OCI-LY3 (cell line): ENCODE measurements around the gene PHLDA2.

Source experiments
- H2AFZ ChIP-seq: fragments of 200-600, 300-600 bp; shearing (Covaris generic); 2 replicates; pipeline ENCODE4 v1.6.0; 2014; ENCODE audit warnings: antibody characterized with exemption, low read depth, low read length
- H3K27ac ChIP-seq: fragments of 200-600, 300-600 bp; sonication (generic); 2 replicates; pipeline ENCODE4 v1.5.1; 2014; ENCODE audit warnings: mild to moderate bottlenecking, low read length, moderate library complexity, mixed read lengths
- H3K27me3 ChIP-seq: fragments of 200-600, 300-600 bp; sonication (generic); 2 replicates; pipeline ENCODE4 v1.6.1; 2014; ENCODE audit warnings: low read depth, low read length, mixed read lengths
- H3K36me3 ChIP-seq: fragments of 200-600, 300-600 bp; sonication (generic); replicated peaks from 2 replicates; pipeline ENCODE3; 2014; ENCODE audit warnings: low read depth, low read length, mixed read lengths
- H3K4me1 ChIP-seq: fragments of 300-600, 200-600 bp; sonication (generic); 2 replicates; pipeline ENCODE4 v1.6.1; 2014; ENCODE audit warnings: low read length, mixed read lengths
- H3K4me2 ChIP-seq: fragments of 200-600, 300-600 bp; sonication (generic); 2 replicates; pipeline ENCODE4 v1.6.1; 2014; ENCODE audit warnings: low read length, mixed read lengths
- H3K4me3 ChIP-seq: fragments of 300-600, 200-600 bp; sonication (generic); 2 replicates; pipeline ENCODE4 v1.5.1; 2014; ENCODE audit warnings: antibody characterized with exemption, mild to moderate bottlenecking, low read length, moderate library complexity
- H3K79me2 ChIP-seq: fragments of 300-600, 200-600 bp; shearing (Covaris generic); 2 replicates; pipeline ENCODE4 v1.6.1; 2014; ENCODE audit warnings: mild to moderate bottlenecking, low read length, mixed read lengths
- H3K9ac ChIP-seq: fragments of 300-600, 200-600 bp; shearing (Covaris generic); 2 replicates; pipeline ENCODE4 v1.6.0; 2014; ENCODE audit warnings: mild to moderate bottlenecking, low read length, moderate library complexity
- H3K9me3 ChIP-seq: fragments of 200-600, 300-600 bp; shearing (Covaris generic); 2 replicates; pipeline ENCODE4 v1.6.1; 2014; ENCODE audit warnings: low read length, mixed read lengths; ENCODE audit not compliant: insufficient read depth
- H4K20me1 ChIP-seq: fragments of 200-600, 300-600 bp; sonication (generic); 2 replicates; pipeline ENCODE4 v1.6.1; 2016; ENCODE audit warnings: low read length, mixed read lengths; ENCODE audit not compliant: insufficient read depth
- EZH2phosphoT487 ChIP-seq: fragments of 200-600 bp; shearing (Covaris generic); IDR thresholded peaks from 2 replicates; pipeline ENCODE4 v1.6.1; 2018; ENCODE audit warnings: antibody characterized with exemption, mixed run types, low read depth
- TF ChIP-seq, protein P1 (sequence below): fragments of 200-600, 300-600 bp; sonication (generic); IDR thresholded peaks from 2 replicates; pipeline ENCODE4 v1.5.1; 2014; ENCODE audit warnings: antibody characterized with exemption, low read length, low read depth

Gene PHLDA2

DNA sequence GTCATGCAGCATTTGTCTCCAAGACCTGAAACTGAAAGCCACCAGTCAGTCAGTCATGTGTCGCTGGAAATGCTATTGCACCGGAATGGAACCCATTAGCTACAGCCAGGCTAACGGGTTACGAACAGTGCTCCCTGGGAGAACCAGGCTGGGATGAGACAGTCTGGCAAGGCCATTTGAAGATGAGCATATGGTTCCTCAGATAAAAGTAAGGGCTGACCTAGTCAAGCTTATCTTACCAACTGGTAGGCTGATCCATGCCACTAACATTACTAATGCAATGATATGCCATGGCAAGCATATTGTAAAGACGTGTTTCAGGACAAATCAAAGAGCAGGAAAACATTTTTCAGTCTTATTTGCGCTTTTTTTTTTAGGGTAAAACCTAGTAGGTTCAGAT, 34.5 kb upstream of the PHLDA2 start:
- peaks cover 59% of the 10 kb centered on the region for H4K20me1 ChIP-seq
- H3K27ac ChIP-seq: no peak overlapping the region
- peaks cover 79% of the 10 kb centered on the region for H3K36me3 ChIP-seq
- H3K27me3 ChIP-seq: no peaks in the 10 kb centered on the region
- H3K79me2 ChIP-seq: peaks cover 68% of the 10 kb centered on the region
- H2AFZ ChIP-seq: no peak overlapping the region
- H3K9me3 ChIP-seq: no peaks in the 10 kb centered on the region
- H3K4me2 ChIP-seq: no peak overlapping the region
- TF ChIP-seq, protein P1, sequence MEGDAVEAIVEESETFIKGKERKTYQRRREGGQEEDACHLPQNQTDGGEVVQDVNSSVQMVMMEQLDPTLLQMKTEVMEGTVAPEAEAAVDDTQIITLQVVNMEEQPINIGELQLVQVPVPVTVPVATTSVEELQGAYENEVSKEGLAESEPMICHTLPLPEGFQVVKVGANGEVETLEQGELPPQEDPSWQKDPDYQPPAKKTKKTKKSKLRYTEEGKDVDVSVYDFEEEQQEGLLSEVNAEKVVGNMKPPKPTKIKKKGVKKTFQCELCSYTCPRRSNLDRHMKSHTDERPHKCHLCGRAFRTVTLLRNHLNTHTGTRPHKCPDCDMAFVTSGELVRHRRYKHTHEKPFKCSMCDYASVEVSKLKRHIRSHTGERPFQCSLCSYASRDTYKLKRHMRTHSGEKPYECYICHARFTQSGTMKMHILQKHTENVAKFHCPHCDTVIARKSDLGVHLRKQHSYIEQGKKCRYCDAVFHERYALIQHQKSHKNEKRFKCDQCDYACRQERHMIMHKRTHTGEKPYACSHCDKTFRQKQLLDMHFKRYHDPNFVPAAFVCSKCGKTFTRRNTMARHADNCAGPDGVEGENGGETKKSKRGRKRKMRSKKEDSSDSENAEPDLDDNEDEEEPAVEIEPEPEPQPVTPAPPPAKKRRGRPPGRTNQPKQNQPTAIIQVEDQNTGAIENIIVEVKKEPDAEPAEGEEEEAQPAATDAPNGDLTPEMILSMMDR: no peak
- no peak for TF ChIP-seq EZH2phosphoT487
- peaks cover 16% of the 10 kb centered on the region for H3K4me1 ChIP-seq
- H3K4me3 ChIP-seq: no peak overlapping the region
- H3K9ac ChIP-seq: no peak overlapping the region

GRCh38 chr11:2963112-2963754, 34.0 kb upstream of the PHLDA2 start:
- Histone ChIP-seq H3K4me1 (peaks cover 16% of the 10 kb centered on the region), H3K9me3 (no peaks in the 10 kb centered on the region), H3K4me3 (no peak overlapping the region), H3K4me2 (no peak overlapping the region), H4K20me1 (peaks cover 56% of the 10 kb centered on the region), H2AFZ (no peak overlapping the region), H3K9ac (no peak overlapping the region), H3K27ac (no peak overlapping the region), H3K27me3 (no peaks in the 10 kb centered on the region), H3K79me2 (peaks cover 68% of the 10 kb centered on the region), H3K36me3 (peaks cover 79% of the 10 kb centered on the region)
- TF ChIP-seq EZH2phosphoT487: no peak
- TF ChIP-seq, protein P1: no peak

- H3K9me3 ChIP-seq: no peaks in the 10 kb centered on the region
- H3K79me2 ChIP-seq: peaks cover 50% of the 10 kb centered on the region
- H3K27ac ChIP-seq: 0 out of 2 replicates have a peak overlapping the region, but pooled peaks have one; percentile 4
- H3K9ac ChIP-seq: no peak overlapping the region
- no peak for TF ChIP-seq EZH2phosphoT487
- TF ChIP-seq, protein P1: no peak
- no peaks in the 10 kb centered on the region for H3K27me3 ChIP-seq
- peaks cover 16% of the 10 kb centered on the region for H3K4me1 ChIP-seq
- H3K36me3 ChIP-seq: peaks cover 83% of the 10 kb centered on the region
- no peak overlapping the region for H3K4me3 ChIP-seq
- no peak overlapping the region for H2AFZ ChIP-seq
- no peak overlapping the region for H3K4me2 ChIP-seq
- peaks cover 39% of the 10 kb centered on the region for H4K20me1 ChIP-seq
These were observed 31.9 kb upstream of the PHLDA2 start for GRCh38 chr11:2961080-2961479.

- no peak overlapping the region for H3K27ac ChIP-seq
- no peak overlapping the region for H3K4me3 ChIP-seq
- TF ChIP-seq, protein P1: no peak
- TF ChIP-seq EZH2phosphoT487: no peak
- peaks cover 44% of the 10 kb centered on the region for H3K79me2 ChIP-seq
- H3K9me3 ChIP-seq: no peaks in the 10 kb centered on the region
- no peak overlapping the region for H3K9ac ChIP-seq
- peaks cover 83% of the 10 kb centered on the region for H3K36me3 ChIP-seq
- no peaks in the 10 kb centered on the region for H3K27me3 ChIP-seq
- peaks cover 39% of the 10 kb centered on the region for H4K20me1 ChIP-seq
- peaks cover 16% of the 10 kb centered on the region for H3K4me1 ChIP-seq
- no peak overlapping the region for H2AFZ ChIP-seq
- no peak overlapping the region for H3K4me2 ChIP-seq
These were observed 30.9 kb upstream of the PHLDA2 start for GRCh38 chr11:2960139-2960538.
